AG09309 (cell line): ENCODE data around the gene HOXB5.

ENCODE experiments used
- DNase-seq: peaks from one replicate; pipeline ENCODE4 v3.0.0-alpha.2; 2010; ENCODE audit warnings: low read depth
- H3K4me3 ChIP-seq: 2 replicates; pipeline ENCODE4 v1.5.1; 2011; ENCODE audit warnings: mild to moderate bottlenecking, low read depth, low read length, moderate library complexity; ENCODE audit not compliant: control insufficient read depth
- CTCF ChIP-seq: IDR thresholded peaks from 2 replicates; pipeline ENCODE4 v1.5.1; 2011; ENCODE audit warnings: mild to moderate bottlenecking, low read depth, low read length, inconsistent platforms; ENCODE audit not compliant: insufficient read depth, control insufficient read depth; ENCODE audit errors: missing control alignments

Gene HOXB5

GRCh38 chr17:48610282-48611211 is 17.0 kb upstream of the HOXB5 start, which contains the start of gene HOXB7:
Gene HOXB7, minus strand, starts transcription at chr17:48611017. Its CDS starts 99 bp downstream, at chr17:48610918.
- no peak within 1 kb of the TSS for H3K4me3 ChIP-seq
- TF ChIP-seq CTCF = no peak
- DNase-seq = no peak

- H3K4me3 ChIP-seq = no peak overlapping the region
- TF ChIP-seq CTCF = no peak
- no peak for DNase-seq
Measured at GRCh38 chr17:48609759-48610281, 16.2 kb upstream of the HOXB5 start.

- TF ChIP-seq CTCF = no peak
- DNase-seq = no peak
- no peak overlapping the region for H3K4me3 ChIP-seq
Measured at GRCh38 chr17:48609033-48609432, 15.5 kb upstream of the HOXB5 start.

- TF ChIP-seq CTCF = no peak
- no peak overlapping the region for H3K4me3 ChIP-seq
- DNase-seq = no peak
Measured at GRCh38 chr17:48608494-48608834, 14.9 kb upstream of the HOXB5 start.

- H3K4me3 ChIP-seq = no peak overlapping the region
- no peak for TF ChIP-seq CTCF
- no peak for DNase-seq
Measured at GRCh38 chr17:48606892-48607614, 13.5 kb upstream of the HOXB5 start.

GRCh38 chr17:48605991-48606891 is 12.7 kb upstream of the HOXB5 start:
- TF ChIP-seq CTCF = no peak
- H3K4me3 ChIP-seq = no peak overlapping the region
- DNase-seq = no peak
